T-helper 17 cell (primary cell): ENCODE measurements around the gene KIF6. TPM values are rescaled to one million over a fixed set of nuclear protein-coding genes. Genes with fewer than 3 reads are reported as not detected.

Source experiments
- ATAC-seq: fragments of 150-1000 bp; cut with Tn5 transposase; 2 replicates; pipeline ENCODE4 v1.10.0; 2021; ENCODE audit warnings: mild to moderate bottlenecking, moderate library complexity
- DNase-seq, 3 donors: peaks; one replicate each; pipeline versions ENCODE4 v3.0.0 to v3.0.0-alpha.2; 2020 to 2021
- H3K9me3 ChIP-seq: one replicate; pipeline ENCODE4 v1.7.0; 2013; ENCODE audit warnings: low read length, mild to moderate bottlenecking; ENCODE audit not compliant: control insufficient read depth, poor library complexity, severe bottlenecking
- H3K27ac Mint-ChIP-seq: one replicate; pipeline ENCODE4 v1.8.0; 2022; ENCODE audit warnings: mild to moderate bottlenecking, moderate library complexity, mixed read lengths
- H3K27me3 Mint-ChIP-seq: one replicate; pipeline ENCODE4 v1.8.0; 2022; ENCODE audit warnings: mixed read lengths
- H3K36me3 Mint-ChIP-seq: one replicate; pipeline ENCODE4 v1.8.0; 2022; ENCODE audit warnings: low read depth, mixed read lengths
- H3K4me1 Mint-ChIP-seq: one replicate; pipeline ENCODE4 v1.8.0; 2022; ENCODE audit warnings: mild to moderate bottlenecking, mixed read lengths
- H3K4me3 Mint-ChIP-seq: one replicate; pipeline ENCODE4 v1.8.0; 2022; ENCODE audit warnings: mild to moderate bottlenecking, moderate library complexity, mixed read lengths
- total RNA-seq, 4 donors: library from RNA in 2 of 4; stranded (reverse) in 2 of 4; gene quantifications; one replicate each; pipeline ENCODE4 v1.2.3 and lab custom pipeline; 2022 to 2026

Gene KIF6
- total RNA-seq, 2 donors from 2014 or later = 0.40 TPM; not detected in 1

GRCh38 chr6:39381550-39382140 is 343.6 kb downstream of the KIF6 start:
- no peak for ATAC-seq

GRCh38 chr6:39380837-39381549 is 344.2 kb downstream of the KIF6 start:
- no peaks in the 10 kb centered on the region for H3K9me3 ChIP-seq
- H3K27ac Mint-ChIP-seq = no peak overlapping the region
- peaks cover 3% of the 10 kb centered on the region for H3K4me1 Mint-ChIP-seq
- no peak overlapping the region for H3K4me3 Mint-ChIP-seq
- ATAC-seq = no peak
- H3K36me3 Mint-ChIP-seq = peaks cover under 1% of the 10 kb centered on the region
- DNase-seq = no peak
- peaks cover 41% of the 10 kb centered on the region for H3K27me3 Mint-ChIP-seq

More at GRCh38 chr6:39381550-39382140, 343.6 kb downstream of the KIF6 start:
- peaks cover 2% of the 10 kb centered on the region for H3K36me3 Mint-ChIP-seq
- H3K4me1 Mint-ChIP-seq = peaks cover 3% of the 10 kb centered on the region
- no peak overlapping the region for H3K27ac Mint-ChIP-seq
- no peak overlapping the region for H3K4me3 Mint-ChIP-seq
- H3K9me3 ChIP-seq = no peaks in the 10 kb centered on the region
- DNase-seq = no peak
- H3K27me3 Mint-ChIP-seq = peaks cover 41% of the 10 kb centered on the region

GRCh38 chr6:39378960-39379425 is 346.2 kb downstream of the KIF6 start:
- peaks cover 5% of the 10 kb centered on the region for H3K4me1 Mint-ChIP-seq
- H3K9me3 ChIP-seq = no peaks in the 10 kb centered on the region
- H3K27me3 Mint-ChIP-seq = peaks cover 38% of the 10 kb centered on the region
- H3K36me3 Mint-ChIP-seq = peaks cover 2% of the 10 kb centered on the region
- no peak for DNase-seq
- H3K27ac Mint-ChIP-seq = no peak overlapping the region
- no peak for ATAC-seq
- H3K4me3 Mint-ChIP-seq = no peak overlapping the region

GRCh38 chr6:39378175-39378959 is 346.8 kb downstream of the KIF6 start:
- DNase-seq (no peak), ATAC-seq (no peak)
- no peaks in the 10 kb centered on the region for H3K9me3 ChIP-seq
- Mint-ChIP-seq H3K27me3 (peaks cover 37% of the 10 kb centered on the region), H3K36me3 (peaks cover 2% of the 10 kb centered on the region), H3K4me3 (no peak overlapping the region), H3K27ac (no peak overlapping the region), H3K4me1 (peaks cover 4% of the 10 kb centered on the region)

- no peak overlapping the region for H3K27ac Mint-ChIP-seq
- H3K27me3 Mint-ChIP-seq = peaks cover 31% of the 10 kb centered on the region
- DNase-seq (no peak), ATAC-seq (no peak)
- H3K4me1 Mint-ChIP-seq = peaks cover 2% of the 10 kb centered on the region
- no peaks in the 10 kb centered on the region for H3K9me3 ChIP-seq
- H3K36me3 Mint-ChIP-seq = peaks cover 2% of the 10 kb centered on the region
- no peak overlapping the region for H3K4me3 Mint-ChIP-seq
Measured at GRCh38 chr6:39377539-39377950, 347.7 kb downstream of the KIF6 start.

- no peak for DNase-seq
- H3K9me3 ChIP-seq = no peaks in the 10 kb centered on the region
- H3K27me3 Mint-ChIP-seq = peaks cover 48% of the 10 kb centered on the region
- peaks cover 2% of the 10 kb centered on the region for H3K4me1 Mint-ChIP-seq
- no peak overlapping the region for H3K4me3 Mint-ChIP-seq
- H3K36me3 Mint-ChIP-seq = peaks cover 2% of the 10 kb centered on the region
- ATAC-seq = no peak
- H3K27ac Mint-ChIP-seq = no peak overlapping the region
Measured at GRCh38 chr6:39375405-39375804, 349.8 kb downstream of the KIF6 start.

GRCh38 chr6:39370390-39370789 is 354.8 kb downstream of the KIF6 start:
- H3K4me1 Mint-ChIP-seq = peaks cover 2% of the 10 kb centered on the region
- no peak overlapping the region for H3K4me3 Mint-ChIP-seq
- peaks cover 2% of the 10 kb centered on the region for H3K36me3 Mint-ChIP-seq
- no peak for ATAC-seq
- no peaks in the 10 kb centered on the region for H3K9me3 ChIP-seq
- peaks cover 55% of the 10 kb centered on the region for H3K27me3 Mint-ChIP-seq
- DNase-seq = no peak
- H3K27ac Mint-ChIP-seq = no peak overlapping the region

GRCh38 chr6:39369987-39370386 is 355.2 kb downstream of the KIF6 start:
- Mint-ChIP-seq H3K27ac (no peak overlapping the region), H3K27me3 (peaks cover 55% of the 10 kb centered on the region), H3K4me3 (no peak overlapping the region), H3K36me3 (peaks cover 2% of the 10 kb centered on the region), H3K4me1 (peaks cover under 1% of the 10 kb centered on the region)
- H3K9me3 ChIP-seq = no peaks in the 10 kb centered on the region
- DNase-seq (no peak), ATAC-seq (no peak)

GRCh38 chr6:39367700-39368099 is 357.5 kb downstream of the KIF6 start:
- no peak for DNase-seq
- Mint-ChIP-seq H3K4me1 (no peaks in the 10 kb centered on the region), H3K27ac (no peak overlapping the region), H3K27me3 (peaks cover 62% of the 10 kb centered on the region), H3K36me3 (no peaks in the 10 kb centered on the region), H3K4me3 (no peak overlapping the region)
- ATAC-seq = no peak
- H3K9me3 ChIP-seq = no peaks in the 10 kb centered on the region

GRCh38 chr6:39366931-39367618 is 358.1 kb downstream of the KIF6 start:
- no peak overlapping the region for H3K27ac Mint-ChIP-seq
- H3K4me3 Mint-ChIP-seq = no peak overlapping the region
- no peaks in the 10 kb centered on the region for H3K36me3 Mint-ChIP-seq
- H3K4me1 Mint-ChIP-seq = no peaks in the 10 kb centered on the region
- DNase-seq = no peak
- no peak for ATAC-seq
- H3K27me3 Mint-ChIP-seq = peaks cover 67% of the 10 kb centered on the region
- H3K9me3 ChIP-seq = no peaks in the 10 kb centered on the region

GRCh38 chr6:39365281-39366074 is 359.7 kb downstream of the KIF6 start:
- DNase-seq = no peak
- H3K27ac Mint-ChIP-seq = no peak overlapping the region
- H3K4me1 Mint-ChIP-seq = peaks cover 2% of the 10 kb centered on the region
- no peak for ATAC-seq
- H3K4me3 Mint-ChIP-seq = no peak overlapping the region
- H3K9me3 ChIP-seq = no peaks in the 10 kb centered on the region
- H3K36me3 Mint-ChIP-seq = no peaks in the 10 kb centered on the region
- peaks cover 63% of the 10 kb centered on the region for H3K27me3 Mint-ChIP-seq

- Mint-ChIP-seq H3K4me1 (peaks cover 2% of the 10 kb centered on the region), H3K27ac (no peak overlapping the region), H3K27me3 (peaks cover 47% of the 10 kb centered on the region), H3K4me3 (no peak overlapping the region), H3K36me3 (no peaks in the 10 kb centered on the region)
- no peak for DNase-seq
- no peaks in the 10 kb centered on the region for H3K9me3 ChIP-seq
- no peak for ATAC-seq
Measured at GRCh38 chr6:39363280-39363679, 361.9 kb downstream of the KIF6 start.
